ENCODE measurements around the gene NRP2. TPM values are rescaled to one million over a fixed set of nuclear protein-coding genes. Genes with fewer than 3 reads are reported as not detected.

Gene NRP2
- total RNA-seq, 4 donors from 2014 or later: 1.6 to 4.1 (median 2.2) TPM

GRCh38 chr2:205714789-205715720 lies 32.8 kb downstream of the NRP2 start:
- no peaks in the 10 kb centered on the region for H3K36me3 ChIP-seq
- in situ Hi-C loops (cut with MboI; ENCODE audit: low sequenced_read_pairs in 4 of 4) (no loop called here), intact Hi-C loops (cut with DNase I; ENCODE audit: low total_unique reads) (no loop called here)
- ATAC-seq (no peak), DNase-seq (no peak)
- H3K4me1 ChIP-seq: peaks cover 0 to 3% of the 10 kb centered on the region in 2 donors
- H3K27me3 ChIP-seq: no peaks in the 10 kb centered on the region
- no peak overlapping the region for H3K4me3 ChIP-seq
- peak overlapping the region in 1 of 4 donors; percentile 18 for H3K27ac ChIP-seq
- H3K9me3 ChIP-seq: no peaks in the 10 kb centered on the region
- TF ChIP-seq CTCF (IDR thresholded peaks at IDR 0.05 in 4 of 5, conservative IDR thresholded peaks at IDR 0.05 in 1 of 5) (no peak), POLR2A (IDR thresholded peaks at IDR 0.05) (no peak)

- DNase-seq: no peak
- ATAC-seq: no peak
- intact Hi-C loops (cut with DNase I; ENCODE audit: low total_unique reads): no loop called here
- peaks cover 0 to 3% of the 10 kb centered on the region in 2 donors for H3K4me1 ChIP-seq
- no peaks in the 10 kb centered on the region for H3K27me3 ChIP-seq
- TF ChIP-seq CTCF (IDR thresholded peaks at IDR 0.05 in 4 of 5, conservative IDR thresholded peaks at IDR 0.05 in 1 of 5) (no peak), POLR2A (IDR thresholded peaks at IDR 0.05) (no peak)
- H3K36me3 ChIP-seq: no peaks in the 10 kb centered on the region
- H3K9me3 ChIP-seq: no peaks in the 10 kb centered on the region
- in situ Hi-C loops (cut with MboI; ENCODE audit: low sequenced_read_pairs in 4 of 4): no loop called here
- no peak overlapping the region for H3K27ac ChIP-seq
- H3K4me3 ChIP-seq: no peak overlapping the region
These were observed 33.7 kb downstream of the NRP2 start for GRCh38 chr2:205715831-205716525.

- Histone ChIP-seq H3K4me3 (no peak overlapping the region), H3K4me1 (peaks cover 0 to 3% of the 10 kb centered on the region in 2 donors), H3K27me3 (no peaks in the 10 kb centered on the region), H3K9me3 (no peaks in the 10 kb centered on the region), H3K36me3 (no peaks in the 10 kb centered on the region), H3K27ac (no peak overlapping the region)
- DNase-seq: no peak
- no peak for ATAC-seq
- in situ Hi-C loops (cut with MboI; ENCODE audit: low sequenced_read_pairs in 4 of 4) (no loop called here), intact Hi-C loops (cut with DNase I; ENCODE audit: low total_unique reads) (no loop called here)
- TF ChIP-seq CTCF (IDR thresholded peaks at IDR 0.05 in 4 of 5, conservative IDR thresholded peaks at IDR 0.05 in 1 of 5): no peak
- TF ChIP-seq POLR2A (IDR thresholded peaks at IDR 0.05): no peak
These were observed 35.0 kb downstream of the NRP2 start for GRCh38 chr2:205717175-205717846.

- Histone ChIP-seq H3K4me3 (no peak overlapping the region), H3K9me3 (no peaks in the 10 kb centered on the region), H3K27me3 (no peaks in the 10 kb centered on the region), H3K27ac (no peak overlapping the region), H3K4me1 (peaks cover 0 to 3% of the 10 kb centered on the region in 2 donors), H3K36me3 (no peaks in the 10 kb centered on the region)
- no peak for DNase-seq
- intact Hi-C loops (cut with DNase I; ENCODE audit: low total_unique reads) (no loop called here), in situ Hi-C loops (cut with MboI; ENCODE audit: low sequenced_read_pairs in 4 of 4) (no loop called here)
- no peak for ATAC-seq
- TF ChIP-seq CTCF (IDR thresholded peaks at IDR 0.05 in 4 of 5, conservative IDR thresholded peaks at IDR 0.05 in 1 of 5): no peak
- no peak for TF ChIP-seq POLR2A (IDR thresholded peaks at IDR 0.05)
These were observed 35.7 kb downstream of the NRP2 start for GRCh38 chr2:205717999-205718398.

Measured in gastrocnemius medialis (tissue), 4 donors.